Astrocyte of the hippocampus (primary cell): ENCODE results near the gene SLC39A8.

Source experiments
- DNase-seq: peaks from one replicate; pipeline ENCODE4 v3.0.0; 2011; ENCODE audit warnings: low read depth, low spot score

Gene SLC39A8

GRCh38 chr4:102341201-102341600 is 4.1 kb downstream of the SLC39A8 start:
- DNase-seq = no peak

- no peak for DNase-seq
Observed at GRCh38 chr4:102339018-102339417, 6.3 kb downstream of the SLC39A8 start.

GRCh38 chr4:102338405-102338804 is 6.9 kb downstream of the SLC39A8 start:
- no peak for DNase-seq

GRCh38 chr4:102335616-102336015 is 9.7 kb downstream of the SLC39A8 start:
- no peak for DNase-seq

- DNase-seq = no peak
Observed at GRCh38 chr4:102334624-102335023, 10.7 kb downstream of the SLC39A8 start.

GRCh38 chr4:102333787-102334186 is 11.5 kb downstream of the SLC39A8 start:
- DNase-seq = no peak

GRCh38 chr4:102328045-102328444 is 17.2 kb downstream of the SLC39A8 start:
- DNase-seq = peak; percentile 57

- DNase-seq = no peak
Observed at GRCh38 chr4:102326951-102327350, 18.3 kb downstream of the SLC39A8 start.

- DNase-seq = no peak
Observed at GRCh38 chr4:102324730-102325129, 20.6 kb downstream of the SLC39A8 start.

GRCh38 chr4:102322736-102323135 is 22.5 kb downstream of the SLC39A8 start:
- DNase-seq = no peak

- no peak for DNase-seq
Observed at GRCh38 chr4:102321260-102321995, 23.9 kb downstream of the SLC39A8 start.

- no peak for DNase-seq
Observed at GRCh38 chr4:102319594-102319993, 25.7 kb downstream of the SLC39A8 start.

- DNase-seq = no peak
Observed at GRCh38 chr4:102318526-102318925, 26.8 kb downstream of the SLC39A8 start.

- no peak for DNase-seq
Observed at GRCh38 chr4:102318105-102318504, 27.2 kb downstream of the SLC39A8 start.

GRCh38 chr4:102317459-102317858 is 27.8 kb downstream of the SLC39A8 start:
- no peak for DNase-seq

GRCh38 chr4:102316585-102316984 is 28.7 kb downstream of the SLC39A8 start:
- DNase-seq = no peak

GRCh38 chr4:102315532-102315931 is 29.8 kb downstream of the SLC39A8 start:
- DNase-seq = no peak

GRCh38 chr4:102312417-102312816 is 32.9 kb downstream of the SLC39A8 start:
- DNase-seq = no peak

- DNase-seq = no peak
Observed at GRCh38 chr4:102311912-102312311, 33.4 kb downstream of the SLC39A8 start.

- DNase-seq = no peak
Observed at GRCh38 chr4:102311407-102311806, 33.9 kb downstream of the SLC39A8 start.

- DNase-seq = no peak
Observed at GRCh38 chr4:102308032-102308799, 37.1 kb downstream of the SLC39A8 start.

- no peak for DNase-seq
Observed at GRCh38 chr4:102305666-102306065, 39.6 kb downstream of the SLC39A8 start.

GRCh38 chr4:102302762-102303161 is 42.5 kb downstream of the SLC39A8 start:
- DNase-seq = no peak
